Astrocyte of the cerebellum (primary cell): Measurements from ENCODE around the gene WDR5B.

Experiments used
- DNase-seq: peaks from one replicate; pipeline ENCODE4 v3.0.0-alpha.2; 2011; ENCODE audit warnings: low read depth
- H3K4me3 ChIP-seq: 2 replicates; pipeline ENCODE4 v1.5.1; 2011; ENCODE audit warnings: mild to moderate bottlenecking, low read depth, low read length, moderate library complexity
- CTCF ChIP-seq: IDR thresholded peaks from 2 replicates; pipeline ENCODE4 v1.5.1; 2012; ENCODE audit warnings: low read length, low read depth, moderate library complexity, mild to moderate bottlenecking; ENCODE audit errors: missing control alignments
- in situ Hi-C: cut with HindIII; loops from 2 replicates; pipeline ENCODE4 v1.10.0; 2017; ENCODE audit warnings: low sequenced_read_pairs

Gene WDR5B

GRCh38 chr3:122427857-122428471, 12.1 kb upstream of the WDR5B start:
- H3K4me3 ChIP-seq: no peak overlapping the region
- TF ChIP-seq CTCF: no peak
- in situ Hi-C loops: no loop called here
- no peak for DNase-seq

- in situ Hi-C loops: no loop called here
- no peak for TF ChIP-seq CTCF
- H3K4me3 ChIP-seq: no peak overlapping the region
- no peak for DNase-seq
Observed at GRCh38 chr3:122421836-122422235, 6.0 kb upstream of the WDR5B start.

GRCh38 chr3:122421101-122421500, 5.2 kb upstream of the WDR5B start:
- no peak for TF ChIP-seq CTCF
- in situ Hi-C loops: no loop called here
- no peak overlapping the region for H3K4me3 ChIP-seq
- DNase-seq: no peak

GRCh38 chr3:122416966-122417365, 1.1 kb upstream of the WDR5B start:
- no peak for TF ChIP-seq CTCF
- in situ Hi-C loops: no loop called here
- H3K4me3 ChIP-seq: peak overlapping the region; percentile 89
- DNase-seq: no peak

DNA sequence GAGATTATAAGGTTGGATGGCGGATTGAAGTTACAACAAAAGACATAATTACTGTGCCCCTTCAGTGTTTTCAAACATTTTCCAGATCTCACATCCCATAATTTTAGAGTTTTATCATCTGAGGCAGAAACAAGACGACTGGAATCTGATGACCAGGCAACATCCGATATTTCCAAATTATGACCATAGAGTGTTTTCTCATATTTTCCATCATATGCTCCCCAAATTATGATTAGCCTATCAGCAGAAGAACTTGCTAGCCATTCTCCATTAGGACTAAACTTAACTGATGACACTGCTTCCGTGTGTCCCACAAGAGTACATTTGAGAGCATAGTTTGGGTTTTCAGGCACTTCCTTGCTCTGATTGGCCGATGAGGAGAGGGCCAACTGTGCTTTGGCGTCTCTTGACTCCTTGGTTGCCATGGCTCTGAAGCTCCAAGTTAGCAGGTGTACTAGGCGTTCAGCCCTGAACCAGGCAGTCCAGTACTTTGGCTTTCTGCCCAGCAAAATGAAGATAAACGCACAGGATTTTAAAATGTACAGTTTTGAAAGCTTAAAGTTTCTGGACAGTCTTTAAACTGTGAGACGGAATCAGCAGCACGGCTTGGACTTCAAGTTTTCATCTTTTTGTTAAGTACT, 638 bp downstream of the WDR5B start:
- peak overlapping the region; percentile 89 for H3K4me3 ChIP-seq
- in situ Hi-C loops: no loop called here
- TF ChIP-seq CTCF: no peak
- peak; percentile 13 for DNase-seq

DNA sequence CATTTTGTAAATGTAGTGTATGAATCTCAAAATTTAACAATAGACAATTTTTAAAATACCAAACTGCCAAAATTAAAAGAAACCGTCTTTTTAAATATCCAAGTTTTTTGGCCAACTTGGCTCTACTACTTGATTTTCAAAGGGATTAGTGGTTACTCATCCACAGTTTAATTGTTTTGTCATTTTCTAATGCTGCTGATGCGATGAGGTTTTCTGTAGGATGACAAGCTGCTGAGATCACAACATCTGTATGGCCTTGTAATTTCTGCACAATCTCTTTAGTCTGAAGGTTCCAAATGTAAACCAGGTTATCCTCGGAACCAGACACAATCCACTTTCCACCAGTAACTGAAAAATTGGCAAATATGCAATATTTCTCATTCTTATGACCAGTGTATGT, 1.5 kb downstream of the WDR5B start:
- in situ Hi-C loops: no loop called here
- no peak overlapping the region for H3K4me3 ChIP-seq
- no peak for TF ChIP-seq CTCF
- DNase-seq: no peak
